Panc1 (cell line): ENCODE results near the gene MDGA2.

Experiments used
- CTCF ChIP-seq: fragments of 450-650 bp; IDR thresholded peaks from 2 replicates; pipeline ENCODE4 v1.5.1; 2017; ENCODE audit warnings: mild to moderate bottlenecking
- POLR2AphosphoS5 ChIP-seq: IDR thresholded peaks from 2 replicates; pipeline ENCODE4 v1.6.1; 2012; ENCODE audit warnings: mild to moderate bottlenecking, low read depth, low read length, moderate library complexity
- SIN3A ChIP-seq: IDR thresholded peaks from 2 replicates; pipeline ENCODE4 v1.6.1; 2012; ENCODE audit warnings: low read depth, mild to moderate bottlenecking, low read length, moderate library complexity, borderline replicate concordance; ENCODE audit not compliant: insufficient read depth

- TF ChIP-seq CTCF (no peak), POLR2AphosphoS5 (no peak), SIN3A (no peak)
Observed at GRCh38 chr14:47483449-47483848, 192.0 kb downstream of the MDGA2 start.
